ENCODE measurements around the gene NNT.
"Not testable (repeated sequence)": the region's sequence is repeated elsewhere in the genome, so short reads cannot be mapped to it uniquely, and the experiment has no call there.

The NNT gene

GRCh38 chr5:43712081-43712480, 109.1 kb downstream of the NNT start:
- no peak for DNase-seq (ENCODE audit: low read depth)

- DNase-seq (ENCODE audit: low read depth): not testable (repeated sequence)
Measured at GRCh38 chr5:43719783-43720182, 116.8 kb downstream of the NNT start.

GRCh38 chr5:43728581-43728980, 125.6 kb downstream of the NNT start:
- no peak for DNase-seq (ENCODE audit: low read depth)

- DNase-seq (ENCODE audit: low read depth): peak; percentile 16
Measured at GRCh38 chr5:43729846-43730478, 127.0 kb downstream of the NNT start.

- DNase-seq (ENCODE audit: low read depth): no peak
Measured at GRCh38 chr5:43730832-43731342, 127.9 kb downstream of the NNT start.

- no peak for DNase-seq (ENCODE audit: low read depth)
Measured at GRCh38 chr5:43731573-43731972, 128.6 kb downstream of the NNT start.

GRCh38 chr5:43745923-43746548, 143.1 kb downstream of the NNT start:
- not testable (repeated sequence) for DNase-seq (ENCODE audit: low read depth)

- no peak for DNase-seq (ENCODE audit: low read depth)
Measured at GRCh38 chr5:43750809-43751208, 147.8 kb downstream of the NNT start.

GRCh38 chr5:43753069-43753468, 150.1 kb downstream of the NNT start:
- DNase-seq (ENCODE audit: low read depth): no peak

All from GM04504 (cell line).